ENCODE measurements around the gene PHF21A.

GRCh38 chr11:45899448-45900174, 221.6 kb downstream of the PHF21A start:
- TF ChIP-seq, protein P1, sequence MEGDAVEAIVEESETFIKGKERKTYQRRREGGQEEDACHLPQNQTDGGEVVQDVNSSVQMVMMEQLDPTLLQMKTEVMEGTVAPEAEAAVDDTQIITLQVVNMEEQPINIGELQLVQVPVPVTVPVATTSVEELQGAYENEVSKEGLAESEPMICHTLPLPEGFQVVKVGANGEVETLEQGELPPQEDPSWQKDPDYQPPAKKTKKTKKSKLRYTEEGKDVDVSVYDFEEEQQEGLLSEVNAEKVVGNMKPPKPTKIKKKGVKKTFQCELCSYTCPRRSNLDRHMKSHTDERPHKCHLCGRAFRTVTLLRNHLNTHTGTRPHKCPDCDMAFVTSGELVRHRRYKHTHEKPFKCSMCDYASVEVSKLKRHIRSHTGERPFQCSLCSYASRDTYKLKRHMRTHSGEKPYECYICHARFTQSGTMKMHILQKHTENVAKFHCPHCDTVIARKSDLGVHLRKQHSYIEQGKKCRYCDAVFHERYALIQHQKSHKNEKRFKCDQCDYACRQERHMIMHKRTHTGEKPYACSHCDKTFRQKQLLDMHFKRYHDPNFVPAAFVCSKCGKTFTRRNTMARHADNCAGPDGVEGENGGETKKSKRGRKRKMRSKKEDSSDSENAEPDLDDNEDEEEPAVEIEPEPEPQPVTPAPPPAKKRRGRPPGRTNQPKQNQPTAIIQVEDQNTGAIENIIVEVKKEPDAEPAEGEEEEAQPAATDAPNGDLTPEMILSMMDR (conservative IDR thresholded peaks at IDR 0.05; ENCODE audit: low read length), result no peak
- no peak for TF ChIP-seq EZH2phosphoT487 (IDR thresholded peaks at IDR 0.05; ENCODE audit: borderline replicate concordance, low read depth, low read length)
